Measurements from ENCODE around the gene TUBA3D.
"Not testable (repeated sequence)": the region's sequence is repeated elsewhere in the genome, so short reads cannot be mapped to it uniquely, and the experiment has no call there.

The TUBA3D gene

DNA sequence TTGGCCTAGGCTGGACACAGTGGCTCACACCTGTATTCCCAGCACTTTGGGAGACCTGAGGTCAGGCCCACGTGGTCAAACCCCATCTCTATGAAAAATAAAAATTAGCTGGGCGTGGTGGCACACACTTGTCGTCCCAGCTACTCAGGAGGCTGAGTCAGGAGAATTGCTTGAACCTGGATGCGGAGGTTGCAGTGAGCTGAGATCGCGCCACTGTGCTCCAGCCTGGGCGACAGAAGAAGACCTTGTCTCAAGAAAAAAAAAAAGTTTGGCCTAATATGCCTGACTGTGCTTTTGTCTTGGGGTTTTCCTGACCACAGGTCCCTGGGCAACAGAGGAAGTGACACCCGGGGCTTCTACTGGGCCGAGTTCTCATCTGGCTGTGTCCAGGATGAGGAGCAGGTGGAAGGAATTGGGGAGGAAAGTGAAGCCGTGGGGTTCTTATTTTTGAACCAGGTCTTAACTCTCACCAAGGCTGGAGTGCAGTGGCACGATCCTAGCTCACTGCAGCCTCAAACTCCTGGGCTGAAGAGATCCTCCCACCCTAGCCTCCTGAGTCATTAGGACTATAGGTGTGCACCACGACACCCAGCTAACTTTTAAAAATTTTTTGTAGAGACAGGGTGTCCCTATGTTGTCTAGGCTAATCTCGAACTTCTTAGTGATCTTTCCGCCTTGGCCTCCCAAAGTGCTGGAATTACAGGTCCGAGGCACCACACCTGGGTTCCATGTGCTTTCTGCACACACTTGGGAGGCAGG lies 38.7 kb downstream of the TUBA3D start:
- DNase-seq = not testable (repeated sequence)

- not testable (repeated sequence) for DNase-seq
Measured at GRCh38 chr2:131515235-131515634, 39.3 kb downstream of the TUBA3D start.

DNA sequence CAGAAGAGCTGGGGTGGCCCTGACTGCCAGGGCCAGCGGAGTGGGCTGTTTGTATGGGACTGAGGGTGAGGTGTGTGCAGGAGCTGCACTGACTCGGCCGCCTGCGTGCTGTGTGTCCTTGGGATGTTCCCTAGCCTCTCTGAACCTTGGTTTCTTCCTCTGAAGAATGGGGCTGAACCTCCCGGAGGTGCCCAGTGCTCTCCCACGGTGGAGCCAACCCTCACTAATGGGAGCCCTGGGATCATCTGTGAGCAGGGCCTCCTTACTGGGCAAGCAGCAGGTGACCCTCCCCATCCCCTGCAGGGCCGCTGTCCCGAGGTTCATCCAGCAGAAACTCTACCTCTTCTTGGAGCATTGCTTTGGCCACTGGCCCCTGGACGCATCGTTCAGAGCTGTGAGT lies 40.1 kb downstream of the TUBA3D start:
- DNase-seq = no peak

GRCh38 chr2:131516621-131517020 lies 40.7 kb downstream of the TUBA3D start:
- DNase-seq = not testable (repeated sequence)

DNA sequence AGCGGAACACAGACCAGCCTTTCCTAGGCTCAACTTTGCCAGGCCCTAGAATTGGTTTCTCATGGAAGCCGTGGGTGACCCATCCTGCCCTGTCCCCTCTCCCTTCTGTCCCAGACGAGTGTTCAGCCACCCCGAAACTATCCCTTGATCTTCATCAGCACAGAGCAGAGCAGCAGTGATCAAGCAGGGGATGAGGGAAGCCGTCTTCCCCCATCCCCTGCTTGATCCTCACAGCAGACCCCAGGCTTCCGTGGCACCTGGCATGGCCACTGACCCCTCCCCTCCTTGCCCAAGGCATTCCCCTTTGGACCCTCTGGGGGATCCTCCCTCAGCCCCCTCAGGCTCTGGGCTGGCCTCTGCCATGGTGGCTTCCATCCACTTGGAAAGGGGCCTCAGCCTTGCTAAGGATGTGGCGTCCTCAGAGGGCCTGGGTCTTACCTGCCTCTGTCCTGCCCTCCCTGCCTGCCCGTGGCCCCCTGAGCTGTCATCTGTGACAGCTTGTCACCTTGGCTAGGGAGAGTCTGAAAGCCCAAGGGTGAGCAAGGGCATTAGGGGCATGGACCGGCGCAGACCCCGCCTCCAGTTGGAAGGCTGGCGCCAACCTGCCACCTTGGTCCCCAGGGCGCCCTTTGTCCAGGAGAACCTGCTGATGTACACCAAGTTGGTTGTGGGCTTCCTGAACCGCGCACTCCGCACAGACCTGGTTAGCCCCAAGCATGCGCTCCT lies 41.4 kb downstream of the TUBA3D start:
- DNase-seq = no peak

GRCh38 chr2:131517856-131518255 lies 41.9 kb downstream of the TUBA3D start:
- not testable (repeated sequence) for DNase-seq

DNA sequence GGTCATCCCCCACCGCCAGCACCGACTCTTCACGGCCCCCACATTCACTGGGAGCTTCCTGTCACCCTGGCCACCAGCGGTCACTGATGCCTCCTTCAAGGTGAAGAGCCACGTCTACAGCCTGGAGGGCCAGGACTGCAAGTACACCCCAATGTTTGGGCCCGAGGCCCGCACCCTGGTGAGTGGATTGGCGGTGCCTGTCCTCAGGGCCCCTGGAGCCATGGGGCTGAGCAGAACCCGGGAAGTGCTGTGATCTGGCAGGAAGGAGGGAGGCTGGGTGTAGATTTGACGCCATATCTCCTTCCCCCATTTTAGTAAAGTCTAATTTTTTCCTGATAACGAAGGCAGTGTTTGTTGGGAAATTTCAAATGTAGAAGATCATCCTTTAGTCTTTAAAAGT lies 42.6 kb downstream of the TUBA3D start:
- not testable (repeated sequence) for DNase-seq

GRCh38 chr2:131519466-131519865 lies 43.5 kb downstream of the TUBA3D start:
- no peak for DNase-seq

- DNase-seq = not testable (repeated sequence)
Measured at GRCh38 chr2:131519871-131520470, 44.1 kb downstream of the TUBA3D start.

GRCh38 chr2:131520526-131520925 lies 44.6 kb downstream of the TUBA3D start:
- DNase-seq = no peak

DNA sequence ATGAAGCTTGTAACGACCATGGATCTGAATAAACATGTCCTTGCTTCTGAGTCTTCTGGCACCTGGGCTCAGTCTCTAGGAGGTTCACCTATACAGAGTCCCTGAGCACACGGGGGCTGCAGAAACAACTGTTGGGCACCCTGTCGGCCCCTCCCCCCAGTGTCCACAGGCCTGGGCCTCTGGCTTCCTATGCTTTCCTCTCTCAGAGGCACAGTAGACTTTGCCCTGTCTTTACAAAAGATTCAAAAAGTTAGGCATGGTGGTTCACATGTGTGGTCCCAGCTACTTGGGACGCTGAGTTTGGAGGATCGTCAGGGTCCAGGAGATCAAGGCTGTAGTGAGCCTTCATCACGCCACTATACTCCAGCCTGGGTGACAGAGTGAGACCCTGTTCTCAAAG lies 45.6 kb downstream of the TUBA3D start:
- DNase-seq = not testable (repeated sequence)

- no peak for DNase-seq
Measured at GRCh38 chr2:131521961-131522781, 46.3 kb downstream of the TUBA3D start.

DNA sequence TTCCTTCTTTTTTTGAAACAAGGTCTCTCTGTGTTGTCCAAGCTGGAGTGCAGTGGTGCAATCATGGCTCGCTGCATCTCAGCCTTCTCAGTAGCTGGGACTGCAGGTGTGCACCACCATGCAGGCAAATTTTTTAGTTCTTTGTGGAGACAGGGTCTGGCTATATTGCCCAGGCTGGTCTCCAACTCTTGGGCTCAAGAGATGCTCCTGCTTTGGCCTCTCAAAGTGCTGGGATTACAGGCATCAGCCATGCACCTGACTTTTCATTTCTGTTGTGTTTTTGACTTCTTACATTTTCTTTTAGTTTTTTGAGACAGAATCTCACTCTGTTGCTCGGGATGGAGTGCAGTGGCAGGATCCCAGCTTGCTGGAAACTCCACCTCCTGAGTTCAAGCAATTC lies 49.3 kb downstream of the TUBA3D start:
- DNase-seq = not testable (repeated sequence)

DNA sequence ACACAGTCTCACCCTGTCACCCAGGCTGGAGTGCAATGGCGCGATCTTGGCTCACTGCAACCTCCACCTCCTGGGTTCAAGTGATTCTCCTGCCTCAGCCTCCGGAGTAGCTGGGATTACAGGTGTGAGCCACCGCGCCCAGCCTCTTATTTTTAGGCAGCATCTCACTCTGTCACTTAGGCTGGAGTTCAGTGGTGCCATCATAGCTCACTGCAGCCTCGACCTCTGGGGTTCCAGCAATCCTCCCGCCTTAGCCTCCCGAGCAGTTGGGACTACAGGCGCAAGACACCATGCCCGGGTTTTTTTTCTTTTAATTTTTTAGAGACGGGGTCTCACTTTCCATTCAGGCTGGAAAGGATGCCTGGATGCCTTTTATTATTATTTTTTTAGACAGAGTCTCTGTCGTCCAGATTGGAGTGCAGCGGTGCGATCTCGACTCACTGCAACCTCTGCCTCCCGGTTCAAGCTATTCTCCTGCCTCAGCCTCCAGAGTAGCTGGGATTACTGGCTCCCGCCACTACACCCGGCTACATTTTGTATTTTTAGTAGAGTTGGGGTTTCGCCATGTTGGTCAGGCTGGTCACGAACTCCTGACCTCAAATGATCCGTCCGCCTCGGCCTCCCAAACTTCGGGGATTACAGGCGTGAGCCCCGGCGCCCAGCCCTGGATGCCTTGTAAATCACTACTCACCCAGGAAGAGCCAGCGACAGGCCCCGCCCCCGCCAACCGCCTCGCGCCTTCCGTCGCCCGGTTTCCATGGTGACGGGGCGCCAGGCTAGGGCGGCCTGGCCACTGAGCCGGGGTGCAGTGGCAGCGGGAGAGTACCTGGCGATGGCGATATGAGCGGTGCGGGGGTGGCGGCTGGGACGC lies 51.4 kb downstream of the TUBA3D start, which contains the start of gene CCDC74A:
CCDC74A (plus strand) TSS at position 758 of the 871 bp plus-strand sequence; CDS start at position 841, 83 bp downstream.
- DNase-seq = peak; percentile 64

DNA sequence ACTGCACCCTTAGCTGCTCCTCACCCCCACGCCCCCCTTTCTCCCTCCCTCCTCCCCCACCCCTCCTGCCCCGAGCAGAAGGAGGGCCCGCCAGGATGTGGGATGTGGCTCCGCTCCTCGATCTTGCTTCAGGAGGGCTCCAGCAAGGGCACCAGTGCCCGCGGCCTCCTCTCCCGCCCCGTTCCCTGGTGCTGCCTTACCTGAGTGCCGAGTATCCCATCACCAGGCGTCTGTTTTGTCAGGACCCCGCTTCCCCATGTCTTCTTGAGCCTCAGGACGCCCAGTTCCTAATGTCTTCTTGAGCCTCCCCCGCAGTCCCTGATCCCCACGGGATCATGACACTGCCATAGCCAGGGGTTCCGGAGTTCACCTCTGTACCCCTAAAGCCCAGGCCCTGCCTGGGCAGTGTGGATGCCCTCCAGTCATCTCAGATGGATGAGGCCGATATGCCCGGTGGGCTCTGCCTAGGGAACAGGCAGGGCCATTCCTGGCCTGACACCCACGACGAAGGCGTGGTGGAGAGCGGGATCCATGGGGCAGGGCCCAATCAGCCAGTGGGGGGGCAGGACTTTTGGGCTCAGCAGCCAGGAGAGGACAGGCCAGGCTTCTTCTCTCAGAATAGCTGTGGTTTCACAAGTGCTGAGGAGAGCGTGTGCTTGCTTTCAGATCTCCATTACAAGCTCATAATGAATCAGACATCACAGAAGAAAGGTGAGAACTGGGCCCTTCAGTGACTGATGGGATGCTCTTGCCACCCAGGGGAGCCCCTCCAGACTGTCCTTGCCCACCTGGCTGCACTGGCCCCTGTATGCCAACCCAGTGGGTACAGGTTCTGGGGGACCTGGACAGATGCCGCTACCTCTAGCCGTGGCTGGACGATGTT lies 53.3 kb downstream of the TUBA3D start:
- peak; percentile 23 for DNase-seq

DNA sequence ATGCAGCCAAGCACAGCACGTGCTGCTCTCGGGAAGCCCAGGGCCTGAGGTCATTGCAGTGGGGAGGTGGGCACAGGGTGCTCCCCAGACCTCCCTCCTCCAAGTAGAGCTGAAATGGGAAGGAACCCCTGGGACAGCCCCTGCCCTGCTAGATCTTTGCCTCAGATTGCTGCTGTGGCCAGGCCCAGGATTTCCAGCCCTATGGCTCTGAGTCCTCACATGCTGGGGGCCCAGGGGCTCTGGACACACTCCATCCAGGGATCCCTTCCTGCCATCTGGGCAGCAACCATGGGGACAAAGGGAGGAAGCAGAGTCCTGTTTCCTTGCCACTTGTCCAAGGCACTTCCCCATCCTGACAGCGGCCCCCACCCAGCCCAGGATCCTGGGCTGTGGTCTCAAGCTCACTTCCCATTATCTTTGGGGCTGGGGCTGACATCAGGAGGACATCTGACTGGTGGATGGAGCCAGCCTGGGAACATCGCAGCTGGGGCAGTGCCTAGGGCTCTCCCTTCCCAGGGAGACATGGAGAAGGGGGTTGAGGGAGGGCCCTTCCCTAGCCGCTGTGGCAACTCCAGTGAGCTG lies 54.0 kb downstream of the TUBA3D start:
- not testable (repeated sequence) for DNase-seq

DNA sequence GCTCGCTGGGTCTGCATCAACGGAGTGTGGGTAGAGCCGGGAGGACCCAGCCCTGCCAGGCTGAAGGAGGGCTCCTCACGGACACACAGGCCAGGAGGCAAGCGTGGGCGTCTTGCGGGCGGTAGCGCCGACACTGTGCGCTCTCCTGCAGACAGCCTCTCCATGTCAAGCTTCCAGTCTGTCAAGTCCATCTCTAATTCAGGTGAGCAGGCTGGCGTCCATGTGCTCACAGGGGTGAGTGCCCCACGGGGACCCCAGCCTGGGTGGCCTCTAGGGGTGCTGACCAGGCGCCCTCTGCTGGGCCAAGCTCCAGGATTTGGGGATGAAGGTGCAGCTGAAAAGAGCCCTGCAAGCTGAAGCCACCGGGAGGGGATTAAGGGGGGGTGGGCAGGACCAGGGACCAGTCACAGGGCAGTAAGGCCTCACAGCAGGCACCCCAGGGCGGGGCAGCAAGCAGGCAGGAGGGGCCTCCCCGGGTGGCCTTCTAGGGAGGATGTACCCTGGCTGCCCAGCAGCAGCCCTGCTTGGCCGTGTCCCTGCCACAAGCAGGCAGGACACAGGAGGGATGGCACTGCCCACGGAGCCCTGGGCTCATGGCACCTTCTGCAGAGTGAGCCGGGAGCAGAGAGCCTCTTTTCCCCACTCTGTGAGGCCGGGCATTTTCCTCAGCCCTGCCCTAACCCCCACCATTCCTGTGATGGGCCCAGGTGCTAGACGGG lies 54.9 kb downstream of the TUBA3D start:
- not testable (repeated sequence) for DNase-seq

- DNase-seq = not testable (repeated sequence)
Measured at GRCh38 chr2:131531547-131532185, 55.7 kb downstream of the TUBA3D start.
